Measurements from ENCODE around the gene BEST4. TPM values are rescaled to one million over a fixed set of nuclear protein-coding genes. Genes with fewer than 3 reads are reported as not detected.

BEST4 gene
- total RNA-seq, 3 donors from 2014 or later, result 35.1 to 179 (median 94.0) TPM

DNA sequence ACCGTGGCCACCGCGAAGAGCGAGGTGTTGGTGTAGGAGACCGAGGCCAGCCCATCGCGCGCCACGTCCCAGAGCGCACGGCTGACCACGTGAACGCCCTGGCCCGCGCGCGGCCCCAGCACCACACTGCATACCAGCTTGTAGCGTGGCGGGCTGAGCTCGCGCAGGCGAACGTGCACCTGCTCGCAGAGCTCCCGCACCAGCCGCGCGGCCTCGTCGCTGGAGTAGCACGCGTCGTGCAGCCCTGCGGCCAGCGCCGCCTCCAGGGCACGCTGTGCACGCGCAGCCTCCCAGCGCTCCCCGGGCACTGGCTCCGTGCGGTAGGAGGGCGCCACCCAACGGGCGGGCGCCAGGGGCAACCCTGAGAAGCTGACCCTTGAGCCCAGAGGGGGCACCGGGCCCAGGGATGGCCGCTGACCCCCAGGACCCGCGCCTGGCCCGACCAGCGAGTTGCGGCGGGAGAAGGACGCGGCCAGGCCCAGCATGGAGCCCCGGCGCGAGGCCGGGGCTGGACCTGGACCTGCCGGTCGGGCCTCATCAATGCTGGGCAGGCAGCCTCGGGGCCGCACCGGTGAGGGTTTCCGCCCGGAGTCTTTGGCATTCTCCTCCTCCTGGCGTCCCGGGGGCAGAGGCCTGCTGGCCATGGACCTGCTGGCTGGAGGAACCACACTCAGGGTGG lies 18.2 kb upstream of the BEST4 start:
- intact Hi-C loops (cut with DNase I, micrococcal nuclease), result no loop called here
- Histone ChIP-seq H3K4me1 (ENCODE audit: low read depth) (peaks cover 47% of the 10 kb centered on the region), H3K9me3 (no peaks in the 10 kb centered on the region), H3K36me3 (ENCODE audit: low read depth) (no peaks in the 10 kb centered on the region), H3K4me3 (no peak overlapping the region)
- TF ChIP-seq, protein P1, sequence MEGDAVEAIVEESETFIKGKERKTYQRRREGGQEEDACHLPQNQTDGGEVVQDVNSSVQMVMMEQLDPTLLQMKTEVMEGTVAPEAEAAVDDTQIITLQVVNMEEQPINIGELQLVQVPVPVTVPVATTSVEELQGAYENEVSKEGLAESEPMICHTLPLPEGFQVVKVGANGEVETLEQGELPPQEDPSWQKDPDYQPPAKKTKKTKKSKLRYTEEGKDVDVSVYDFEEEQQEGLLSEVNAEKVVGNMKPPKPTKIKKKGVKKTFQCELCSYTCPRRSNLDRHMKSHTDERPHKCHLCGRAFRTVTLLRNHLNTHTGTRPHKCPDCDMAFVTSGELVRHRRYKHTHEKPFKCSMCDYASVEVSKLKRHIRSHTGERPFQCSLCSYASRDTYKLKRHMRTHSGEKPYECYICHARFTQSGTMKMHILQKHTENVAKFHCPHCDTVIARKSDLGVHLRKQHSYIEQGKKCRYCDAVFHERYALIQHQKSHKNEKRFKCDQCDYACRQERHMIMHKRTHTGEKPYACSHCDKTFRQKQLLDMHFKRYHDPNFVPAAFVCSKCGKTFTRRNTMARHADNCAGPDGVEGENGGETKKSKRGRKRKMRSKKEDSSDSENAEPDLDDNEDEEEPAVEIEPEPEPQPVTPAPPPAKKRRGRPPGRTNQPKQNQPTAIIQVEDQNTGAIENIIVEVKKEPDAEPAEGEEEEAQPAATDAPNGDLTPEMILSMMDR (IDR thresholded peaks at IDR 0.05), result no peak
- DNase-seq (peak in 2 of 3 donors; percentile 46 to 69), ATAC-seq (no peak)

DNA sequence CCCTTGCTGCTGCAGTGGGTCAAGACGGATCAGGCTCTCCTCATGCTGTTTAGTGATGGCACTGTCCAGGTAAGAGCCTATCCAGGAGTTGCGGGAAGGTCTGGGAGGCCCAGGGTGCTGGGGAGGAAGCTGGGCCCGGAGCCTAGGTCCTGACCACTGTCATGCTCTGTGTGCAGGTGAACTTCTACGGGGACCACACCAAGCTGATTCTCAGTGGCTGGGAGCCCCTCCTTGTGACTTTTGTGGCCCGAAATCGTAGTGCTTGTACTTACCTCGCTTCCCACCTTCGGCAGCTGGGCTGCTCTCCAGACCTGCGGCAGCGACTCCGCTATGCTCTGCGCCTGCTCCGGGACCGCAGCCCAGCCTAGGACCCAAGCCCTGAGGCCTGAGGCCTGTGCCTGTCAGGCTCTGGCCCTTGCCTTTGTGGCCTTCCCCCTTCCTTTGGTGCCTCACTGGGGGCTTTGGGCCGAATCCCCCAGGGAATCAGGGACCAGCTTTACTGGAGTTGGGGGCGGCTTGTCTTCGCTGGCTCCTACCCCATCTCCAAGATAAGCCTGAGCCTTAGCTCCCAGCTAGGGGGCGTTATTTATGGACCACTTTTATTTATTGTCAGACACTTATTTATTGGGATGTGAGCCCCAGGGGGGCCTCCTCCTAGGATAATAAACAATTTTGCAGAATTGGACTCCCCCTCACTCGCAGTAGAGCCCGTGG lies 17.5 kb upstream of the BEST4 start:
- ATAC-seq (no peak), DNase-seq (peak in 2 of 3 donors; percentile 34 to 60)
- Histone ChIP-seq H3K4me3 (no peak overlapping the region), H3K9me3 (no peaks in the 10 kb centered on the region), H3K4me1 (ENCODE audit: low read depth) (peaks cover 45% of the 10 kb centered on the region), H3K36me3 (ENCODE audit: low read depth) (no peaks in the 10 kb centered on the region)
- intact Hi-C loops (cut with DNase I, micrococcal nuclease), result no loop called here
- TF ChIP-seq, protein P1 (IDR thresholded peaks at IDR 0.05), result no peak

DNA sequence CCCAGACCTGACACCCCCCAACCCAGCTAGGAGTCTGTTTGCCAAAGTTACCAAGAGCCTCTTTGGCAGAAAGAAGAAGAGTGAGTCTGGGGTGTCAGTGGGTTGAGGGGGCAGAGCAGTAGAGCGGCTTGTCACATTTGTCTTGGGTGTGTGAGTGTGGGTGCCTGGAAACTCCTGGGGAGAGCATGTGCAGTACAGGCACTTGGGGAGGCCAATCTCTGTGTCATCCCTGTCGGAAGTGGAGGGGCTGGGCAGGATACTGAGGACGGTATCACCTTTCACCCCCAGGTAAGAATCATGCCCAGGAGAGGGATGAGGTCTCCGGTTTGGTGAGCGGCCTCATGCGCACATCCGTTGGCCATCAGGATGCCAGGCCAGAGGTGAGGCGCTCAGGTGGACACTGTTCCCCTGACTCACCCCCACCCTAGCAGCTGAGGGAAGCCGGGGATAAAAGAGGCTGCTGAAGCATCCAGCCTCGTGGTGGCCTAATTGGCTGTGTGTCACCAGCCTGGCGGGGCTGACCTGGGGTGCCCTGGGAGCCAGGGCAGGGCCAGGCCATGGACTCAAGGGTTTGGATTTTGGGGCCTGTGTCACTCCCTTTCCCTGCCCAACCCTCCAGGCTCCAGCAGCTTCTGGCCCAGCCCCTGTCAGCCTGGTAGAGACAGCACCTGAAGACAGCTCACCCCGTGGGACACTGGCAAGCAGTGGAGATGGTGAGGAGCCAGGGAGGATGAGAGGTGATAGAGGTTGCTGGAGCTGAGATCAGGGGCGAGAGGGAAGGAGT lies 15.5 kb upstream of the BEST4 start:
- intact Hi-C loops (cut with DNase I, micrococcal nuclease), result no loop called here
- H3K4me3 ChIP-seq, result no peak overlapping the region
- TF ChIP-seq, protein P1 (IDR thresholded peaks at IDR 0.05), result no peak
- peak in 2 of 3 donors; percentile 26 to 52 for DNase-seq
- no peaks in the 10 kb centered on the region for H3K36me3 ChIP-seq (ENCODE audit: low read depth)
- no peak for ATAC-seq
- H3K4me1 ChIP-seq (ENCODE audit: low read depth), result peaks cover 35% of the 10 kb centered on the region
- H3K9me3 ChIP-seq, result no peaks in the 10 kb centered on the region

DNA sequence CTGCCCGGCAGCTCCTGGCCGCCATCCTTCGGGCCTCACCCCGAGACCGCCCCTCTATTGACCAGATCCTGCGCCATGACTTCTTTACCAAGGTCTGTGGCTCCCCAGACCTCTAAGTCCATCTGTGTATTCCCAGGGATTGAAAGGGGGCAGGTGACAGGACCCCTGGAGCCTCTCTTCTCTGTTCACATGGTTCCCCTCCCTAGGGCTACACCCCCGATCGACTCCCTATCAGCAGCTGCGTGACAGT lies 15.0 kb upstream of the BEST4 start:
- TF ChIP-seq, protein P1 (IDR thresholded peaks at IDR 0.05), result no peak
- intact Hi-C loops (cut with DNase I, micrococcal nuclease), result no loop called here
- Histone ChIP-seq H3K36me3 (ENCODE audit: low read depth) (no peaks in the 10 kb centered on the region), H3K4me1 (ENCODE audit: low read depth) (peaks cover 30% of the 10 kb centered on the region), H3K4me3 (no peak overlapping the region), H3K9me3 (no peaks in the 10 kb centered on the region)
- DNase-seq (no peak), ATAC-seq (no peak)

DNA sequence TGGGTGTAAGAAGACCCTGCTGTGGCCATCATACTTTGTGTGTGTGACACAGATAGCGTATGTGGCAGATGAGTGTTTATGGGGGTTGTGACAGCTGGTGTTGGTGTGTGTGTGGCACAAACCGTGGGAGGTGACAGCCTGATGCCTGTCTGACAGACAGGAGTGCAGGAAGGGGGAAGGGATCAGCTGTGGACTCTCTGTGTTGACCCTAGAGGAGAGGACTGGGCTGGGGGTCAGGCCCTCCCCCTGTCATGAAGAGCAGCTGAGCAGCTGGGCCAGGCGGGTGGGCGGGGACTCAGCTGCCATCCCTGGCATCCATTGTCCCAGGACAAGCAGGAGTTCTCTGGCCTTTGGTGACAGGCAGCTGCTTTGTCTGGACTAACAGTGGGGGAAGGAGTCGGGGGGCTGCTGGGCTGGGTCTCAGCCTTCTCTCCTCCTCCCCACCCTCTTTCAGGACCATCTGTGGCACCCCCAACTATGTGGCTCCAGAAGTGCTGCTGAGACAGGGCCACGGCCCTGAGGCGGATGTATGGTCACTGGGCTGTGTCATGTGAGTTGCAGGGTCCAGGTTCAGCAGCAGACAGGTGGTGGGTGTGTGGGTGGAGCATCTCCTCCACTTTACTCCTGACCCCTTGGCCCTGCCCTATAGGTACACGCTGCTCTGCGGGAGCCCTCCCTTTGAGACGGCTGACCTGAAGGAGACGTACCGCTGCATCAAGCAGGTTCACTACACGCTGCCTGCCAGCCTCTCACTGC lies 14.5 kb upstream of the BEST4 start:
- Histone ChIP-seq H3K4me3 (no peak overlapping the region), H3K4me1 (ENCODE audit: low read depth) (peaks cover 25% of the 10 kb centered on the region), H3K9me3 (no peaks in the 10 kb centered on the region), H3K36me3 (ENCODE audit: low read depth) (no peaks in the 10 kb centered on the region)
- TF ChIP-seq, protein P1 (IDR thresholded peaks at IDR 0.05), result no peak
- intact Hi-C loops (cut with DNase I, micrococcal nuclease), result no loop called here
- DNase-seq (peak in 2 of 3 donors; percentile 32 to 58), ATAC-seq (no peak)
